ENCODE results near the gene CHD3. TPM values are rescaled to one million over a fixed set of nuclear protein-coding genes. Genes with fewer than 3 reads are reported as not detected.

CHD3 gene
- total and polyA plus RNA-seq, 2 of the 13 experiments (the other 11 are each of a cell fraction or from before 2014, with no cell fraction given), result 2.7 to 3.7 TPM

- TF ChIP-seq ZNF660 (CRISPR knock-in tag; IDR thresholded peaks at IDR 0.05; ENCODE audit: borderline replicate concordance, low read depth), result no peak
- TF ChIP-seq KLF13 (CRISPR knock-in tag; IDR thresholded peaks at IDR 0.05), result no peak
- no peak for TF ChIP-seq SNAPC2 (CRISPR knock-in tag; IDR thresholded peaks at IDR 0.05)
- 0 out of 2 replicates have a peak, but pooled peaks have one; percentile 28 for TF ChIP-seq KDM5A (IDR thresholded peaks at IDR 0.05; ENCODE audit: borderline replicate concordance, low read length)
- 0 out of 2 replicates have a peak, but pooled peaks have one; percentile 33 for TF ChIP-seq ZKSCAN8 (CRISPR knock-in tag; IDR thresholded peaks at IDR 0.05; ENCODE audit: borderline replicate concordance)
- no peak for TF ChIP-seq ZNF335 (CRISPR knock-in tag; IDR thresholded peaks at IDR 0.05)
- no peak for TF ChIP-seq ZNF549 (CRISPR knock-in tag; IDR thresholded peaks at IDR 0.05)
- no peak for TF ChIP-seq KAT7 (CRISPR knock-in tag; IDR thresholded peaks at IDR 0.05; ENCODE audit: borderline replicate concordance)
- no peak for TF ChIP-seq ESRRA (CRISPR knock-in tag; IDR thresholded peaks at IDR 0.05; ENCODE audit: low read depth)
- TF ChIP-seq PATZ1 (CRISPR knock-in tag; IDR thresholded peaks at IDR 0.05), result peak; percentile 38; the same call in 1 of the 2 replicates
- TF ChIP-seq STAG1 (CRISPR knock-in tag; IDR thresholded peaks at IDR 0.05), result peak; percentile 76
- TF ChIP-seq CENPX (CRISPR knock-in tag; IDR thresholded peaks at IDR 0.05), result no peak
- peak; percentile 51; the same call in 1 of the 2 replicates for TF ChIP-seq FOXP4 (CRISPR knock-in tag; IDR thresholded peaks at IDR 0.05)
- peak; percentile 83 for TF ChIP-seq HNF4A (CRISPR knock-in tag; IDR thresholded peaks at IDR 0.05)
- no peak for TF ChIP-seq ZNF598 (CRISPR knock-in tag; IDR thresholded peaks at IDR 0.05; ENCODE audit: borderline replicate concordance)
- peak; percentile 77 for TF ChIP-seq PITX1 (CRISPR knock-in tag; IDR thresholded peaks at IDR 0.05)
- no peak for TF ChIP-seq ZNF562 (CRISPR knock-in tag; IDR thresholded peaks at IDR 0.05; ENCODE audit: borderline replicate concordance)
- TF ChIP-seq, protein P1, sequence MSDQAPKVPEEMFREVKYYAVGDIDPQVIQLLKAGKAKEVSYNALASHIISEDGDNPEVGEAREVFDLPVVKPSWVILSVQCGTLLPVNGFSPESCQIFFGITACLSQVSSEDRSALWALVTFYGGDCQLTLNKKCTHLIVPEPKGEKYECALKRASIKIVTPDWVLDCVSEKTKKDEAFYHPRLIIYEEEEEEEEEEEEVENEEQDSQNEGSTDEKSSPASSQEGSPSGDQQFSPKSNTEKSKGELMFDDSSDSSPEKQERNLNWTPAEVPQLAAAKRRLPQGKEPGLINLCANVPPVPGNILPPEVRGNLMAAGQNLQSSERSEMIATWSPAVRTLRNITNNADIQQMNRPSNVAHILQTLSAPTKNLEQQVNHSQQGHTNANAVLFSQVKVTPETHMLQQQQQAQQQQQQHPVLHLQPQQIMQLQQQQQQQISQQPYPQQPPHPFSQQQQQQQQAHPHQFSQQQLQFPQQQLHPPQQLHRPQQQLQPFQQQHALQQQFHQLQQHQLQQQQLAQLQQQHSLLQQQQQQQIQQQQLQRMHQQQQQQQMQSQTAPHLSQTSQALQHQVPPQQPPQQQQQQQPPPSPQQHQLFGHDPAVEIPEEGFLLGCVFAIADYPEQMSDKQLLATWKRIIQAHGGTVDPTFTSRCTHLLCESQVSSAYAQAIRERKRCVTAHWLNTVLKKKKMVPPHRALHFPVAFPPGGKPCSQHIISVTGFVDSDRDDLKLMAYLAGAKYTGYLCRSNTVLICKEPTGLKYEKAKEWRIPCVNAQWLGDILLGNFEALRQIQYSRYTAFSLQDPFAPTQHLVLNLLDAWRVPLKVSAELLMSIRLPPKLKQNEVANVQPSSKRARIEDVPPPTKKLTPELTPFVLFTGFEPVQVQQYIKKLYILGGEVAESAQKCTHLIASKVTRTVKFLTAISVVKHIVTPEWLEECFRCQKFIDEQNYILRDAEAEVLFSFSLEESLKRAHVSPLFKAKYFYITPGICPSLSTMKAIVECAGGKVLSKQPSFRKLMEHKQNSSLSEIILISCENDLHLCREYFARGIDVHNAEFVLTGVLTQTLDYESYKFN (CRISPR knock-in tag; conservative IDR thresholded peaks at IDR 0.05), result peak; percentile 92
- TF ChIP-seq GPN1 (CRISPR knock-in tag; IDR thresholded peaks at IDR 0.05; ENCODE audit: borderline replicate concordance), result no peak
- TF ChIP-seq, protein P2, sequence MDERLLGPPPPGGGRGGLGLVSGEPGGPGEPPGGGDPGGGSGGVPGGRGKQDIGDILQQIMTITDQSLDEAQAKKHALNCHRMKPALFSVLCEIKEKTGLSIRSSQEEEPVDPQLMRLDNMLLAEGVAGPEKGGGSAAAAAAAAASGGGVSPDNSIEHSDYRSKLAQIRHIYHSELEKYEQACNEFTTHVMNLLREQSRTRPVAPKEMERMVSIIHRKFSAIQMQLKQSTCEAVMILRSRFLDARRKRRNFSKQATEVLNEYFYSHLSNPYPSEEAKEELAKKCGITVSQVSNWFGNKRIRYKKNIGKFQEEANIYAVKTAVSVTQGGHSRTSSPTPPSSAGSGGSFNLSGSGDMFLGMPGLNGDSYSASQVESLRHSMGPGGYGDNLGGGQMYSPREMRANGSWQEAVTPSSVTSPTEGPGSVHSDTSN (CRISPR knock-in tag; IDR thresholded peaks at IDR 0.05), result no peak
These were observed 25.7 kb upstream of the CHD3 start (continued) for GRCh38 chr17:7862692-7863437.
